Neural cell (in vitro differentiated cells): ENCODE data around the gene ANGEL2. TPM values are rescaled to one million over a fixed set of nuclear protein-coding genes. Genes with fewer than 3 reads are reported as not detected.

Source experiments
- H2AFZ ChIP-seq: fragments of 200-600, 300-800 bp; sonication (generic), shearing (Covaris generic); 2 replicates; pipeline ENCODE4 v1.6.0; 2014; ENCODE audit warnings: low read depth, mild to moderate bottlenecking, antibody characterized with exemption, low read length, moderate library complexity
- H3F3A ChIP-seq: fragments of 200-600 bp; shearing (Covaris generic); 2 replicates; pipeline ENCODE4 v1.6.1; 2016; ENCODE audit warnings: mild to moderate bottlenecking, moderate library complexity, mixed read lengths, antibody characterized with exemption, low read length; ENCODE audit not compliant: insufficient read depth, poor library complexity, severe bottlenecking
- H3K27ac ChIP-seq: fragments of 200-600, 300-800 bp; sonication (generic), shearing (Covaris generic); 2 replicates; pipeline ENCODE4 v1.5.1; 2014; ENCODE audit warnings: mild to moderate bottlenecking, low read length, moderate library complexity
- H3K27me3 ChIP-seq: fragments of 300-800, 200-600 bp; sonication (generic), shearing (Covaris generic); 2 replicates; pipeline ENCODE4 v1.6.0; 2014; ENCODE audit warnings: mild to moderate bottlenecking, low read depth, low read length, moderate library complexity; ENCODE audit not compliant: insufficient read depth
- H3K36me3 ChIP-seq: fragments of 300-800, 200-600 bp; sonication (generic), shearing (Covaris generic); 2 replicates; pipeline ENCODE4 v1.5.1; 2014; ENCODE audit warnings: mild to moderate bottlenecking, antibody characterized with exemption, low read length, moderate library complexity; ENCODE audit not compliant: insufficient read depth
- H3K4me2 ChIP-seq: fragments of 300-800, 200-600 bp; sonication (generic), shearing (Covaris generic); 2 replicates; pipeline ENCODE4 v1.6.0; 2014; ENCODE audit warnings: mild to moderate bottlenecking, low read length
- H3K4me3 ChIP-seq: fragments of 300-800, 200-600 bp; sonication (generic), shearing (Covaris generic); 2 replicates; pipeline ENCODE4 v1.5.1; 2014; ENCODE audit warnings: mild to moderate bottlenecking, low read length, moderate library complexity
- H3K79me2 ChIP-seq: fragments of 200-600 bp; shearing (Covaris generic); replicated peaks from 2 replicates; pipeline ENCODE4 v1.6.0; 2014; ENCODE audit warnings: mild to moderate bottlenecking, low read length, moderate library complexity; ENCODE audit not compliant: insufficient read depth
- H3K9ac ChIP-seq: fragments of 300-800, 200-600 bp; sonication (generic), shearing (Covaris generic); 2 replicates; pipeline ENCODE4 v1.6.1; 2016; ENCODE audit warnings: mild to moderate bottlenecking, low read length, mixed read lengths
- H3K9me2 ChIP-seq: fragments of 200-600 bp; shearing (Covaris generic); 2 replicates; pipeline ENCODE4 v1.6.1; 2016; ENCODE audit warnings: mild to moderate bottlenecking, low read length, mixed read lengths; ENCODE audit not compliant: insufficient read depth
- H3K9me3 ChIP-seq: fragments of 200-600, 300-800 bp; sonication (generic), shearing (Covaris generic); 2 replicates; pipeline ENCODE4 v1.6.1; 2016; ENCODE audit warnings: mild to moderate bottlenecking, mixed run types, low read length, moderate library complexity, mixed read lengths
- H4K20me1 ChIP-seq: fragments of 200-600 bp; shearing (Covaris generic); 2 replicates; pipeline ENCODE4 v1.6.1; 2016; ENCODE audit warnings: mild to moderate bottlenecking, mixed run types; ENCODE audit not compliant: insufficient read depth
- EP300 ChIP-seq: fragments of 450-650 bp; conservative IDR thresholded peaks from 2 replicates; pipeline ENCODE4 v1.6.1; 2014; ENCODE audit warnings: antibody characterized with exemption, mild to moderate bottlenecking, moderate library complexity; ENCODE audit not compliant: poor library complexity, severe bottlenecking
- EZH2 ChIP-seq: fragments of 200-600, 300-800 bp; shearing (Covaris generic), sonication (generic); IDR thresholded peaks from 2 replicates; pipeline ENCODE4 v1.6.1; 2014; ENCODE audit warnings: antibody characterized with exemption, low read length, borderline replicate concordance, mild to moderate bottlenecking; ENCODE audit not compliant: insufficient read depth, poor library complexity, severe bottlenecking
- POLR2AphosphoS5 ChIP-seq: IDR thresholded peaks from 2 replicates; pipeline ENCODE4 v1.6.1; 2012
- RAD21 ChIP-seq: fragments of 450-650 bp; conservative IDR thresholded peaks from 2 replicates; pipeline ENCODE4 v1.6.1; 2014; ENCODE audit warnings: antibody characterized with exemption, mild to moderate bottlenecking, moderate library complexity
- REST ChIP-seq: IDR thresholded peaks from 2 replicates; pipeline ENCODE4 v1.6.1; 2012; ENCODE audit warnings: borderline replicate concordance
- SMC3 ChIP-seq: fragments of 450-650 bp; conservative IDR thresholded peaks from 2 replicates; pipeline ENCODE4 v1.6.1; 2014; ENCODE audit warnings: antibody characterized with exemption, mild to moderate bottlenecking, moderate library complexity; ENCODE audit not compliant: poor library complexity
- TAF1 ChIP-seq: IDR thresholded peaks from 2 replicates; pipeline ENCODE4 v1.6.1; 2012; ENCODE audit warnings: low read depth
- polyA plus RNA-seq: library from polyadenylated mRNA; depleted of rRNA; stranded (reverse); fragments of >200 nt; gene quantifications from 2 replicates; pipeline ENCODE4 v1.2.3, GENCODE V29; 2014
- TF ChIP-seq, protein P1 (sequence below): fragments of 450-650 bp; IDR thresholded peaks from 2 replicates; pipeline ENCODE4 v1.5.1; 2014; ENCODE audit warnings: antibody characterized with exemption, mild to moderate bottlenecking, moderate library complexity; ENCODE audit not compliant: poor library complexity, severe bottlenecking

ANGEL2 gene
- polyA plus RNA-seq, 1 donor from 2014 or later = 58.7 TPM

GRCh38 chr1:212945056-212945455 lies 70.6 kb downstream of the ANGEL2 start (continued):
- TF ChIP-seq, protein P1, sequence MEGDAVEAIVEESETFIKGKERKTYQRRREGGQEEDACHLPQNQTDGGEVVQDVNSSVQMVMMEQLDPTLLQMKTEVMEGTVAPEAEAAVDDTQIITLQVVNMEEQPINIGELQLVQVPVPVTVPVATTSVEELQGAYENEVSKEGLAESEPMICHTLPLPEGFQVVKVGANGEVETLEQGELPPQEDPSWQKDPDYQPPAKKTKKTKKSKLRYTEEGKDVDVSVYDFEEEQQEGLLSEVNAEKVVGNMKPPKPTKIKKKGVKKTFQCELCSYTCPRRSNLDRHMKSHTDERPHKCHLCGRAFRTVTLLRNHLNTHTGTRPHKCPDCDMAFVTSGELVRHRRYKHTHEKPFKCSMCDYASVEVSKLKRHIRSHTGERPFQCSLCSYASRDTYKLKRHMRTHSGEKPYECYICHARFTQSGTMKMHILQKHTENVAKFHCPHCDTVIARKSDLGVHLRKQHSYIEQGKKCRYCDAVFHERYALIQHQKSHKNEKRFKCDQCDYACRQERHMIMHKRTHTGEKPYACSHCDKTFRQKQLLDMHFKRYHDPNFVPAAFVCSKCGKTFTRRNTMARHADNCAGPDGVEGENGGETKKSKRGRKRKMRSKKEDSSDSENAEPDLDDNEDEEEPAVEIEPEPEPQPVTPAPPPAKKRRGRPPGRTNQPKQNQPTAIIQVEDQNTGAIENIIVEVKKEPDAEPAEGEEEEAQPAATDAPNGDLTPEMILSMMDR = no peak
- no peak for TF ChIP-seq EZH2

GRCh38 chr1:212944229-212944901 lies 71.3 kb downstream of the ANGEL2 start:
- no peak for TF ChIP-seq SMC3
- TF ChIP-seq TAF1 = no peak
- TF ChIP-seq, protein P1 = no peak
- no peak for TF ChIP-seq REST
- no peak for TF ChIP-seq RAD21
- no peak for TF ChIP-seq EP300
- no peak for TF ChIP-seq POLR2AphosphoS5
- Histone ChIP-seq H3K9me3 (peaks cover 6% of the 10 kb centered on the region), H3K36me3 (no peaks in the 10 kb centered on the region), H3K4me2 (no peak overlapping the region), H3K27ac (no peak overlapping the region), H4K20me1 (no peaks in the 10 kb centered on the region), H3K79me2 (no peaks in the 10 kb centered on the region), H3K9ac (no peak overlapping the region), H2AFZ (no peak overlapping the region), H3K4me3 (no peak overlapping the region), H3F3A (no peaks in the 10 kb centered on the region), H3K27me3 (peaks cover under 1% of the 10 kb centered on the region), H3K9me2 (no peaks in the 10 kb centered on the region)

GRCh38 chr1:212943393-212943710 lies 72.3 kb downstream of the ANGEL2 start:
- no peak for TF ChIP-seq REST
- H2AFZ ChIP-seq = no peak overlapping the region
- no peaks in the 10 kb centered on the region for H3K79me2 ChIP-seq

More at GRCh38 chr1:212943393-212943710, 72.3 kb downstream of the ANGEL2 start:
- no peak overlapping the region for H3K4me2 ChIP-seq
- no peaks in the 10 kb centered on the region for H3F3A ChIP-seq
- H3K27ac ChIP-seq = no peak overlapping the region
- H4K20me1 ChIP-seq = no peaks in the 10 kb centered on the region
- no peaks in the 10 kb centered on the region for H3K27me3 ChIP-seq
- no peaks in the 10 kb centered on the region for H3K9me2 ChIP-seq
- H3K9me3 ChIP-seq = peaks cover 6% of the 10 kb centered on the region
- no peak overlapping the region for H3K4me3 ChIP-seq
- H3K36me3 ChIP-seq = no peaks in the 10 kb centered on the region
- no peak overlapping the region for H3K9ac ChIP-seq
